ENCODE measurements around the gene GLB1L2.

GLB1L2 gene

DNA sequence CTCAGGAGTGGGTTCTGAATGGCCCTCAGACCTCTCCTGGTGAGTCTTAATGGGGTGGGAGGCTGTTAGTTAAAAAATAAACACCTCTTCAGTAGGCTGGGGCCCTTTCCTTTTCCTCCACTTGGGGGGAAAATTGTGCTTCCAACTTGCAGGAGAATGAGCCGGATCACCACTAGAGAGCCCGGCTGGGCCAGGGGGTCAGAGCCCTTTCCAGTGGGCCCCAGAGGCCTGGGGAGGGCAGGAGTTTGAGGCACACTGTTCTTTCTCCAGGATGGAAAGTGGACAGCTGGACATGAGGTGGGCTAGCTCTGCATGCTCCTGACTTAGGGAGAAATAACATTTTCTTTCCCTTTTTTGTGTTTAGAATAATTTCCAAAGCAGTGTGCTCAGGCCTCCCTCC lies 47.5 kb downstream of the GLB1L2 start:
- Histone ChIP-seq H3K27me3 (replicated peaks in 2 of 5; ENCODE audit: control insufficient read depth in 4 of 5, insufficient read depth in 5 of 5, low read length in 4 of 5) (peaks cover 0 to 13% (median 4%) of the 10 kb centered on the region in 5 experiments), H3K4me3 (ENCODE audit: control insufficient read depth in 1 of 7, extremely low read depth in 1 of 7, insufficient read depth in 4 of 7, low read depth in 2 of 7, low read length in 6 of 7) (no peak overlapping the region), H3K4me1 (ENCODE audit: control extremely low read depth in 1 of 4, control insufficient read depth in 4 of 4, insufficient read depth in 4 of 4, low read length in 3 of 4) (no peaks in the 10 kb centered on the region), H3K36me3 (ENCODE audit: control insufficient read depth in 4 of 4, insufficient read depth in 4 of 4, low read length in 3 of 4) (no peaks in the 10 kb centered on the region), H3K9me3 (ENCODE audit: control extremely low read depth in 1 of 5, control insufficient read depth in 4 of 5, insufficient read depth in 2 of 5, low read depth in 1 of 5, low read length in 4 of 5) (peaks cover 0 to 6% (median 0%) of the 10 kb centered on the region in 5 experiments), H3K27ac (ENCODE audit: insufficient read depth in 1 of 2, low read depth in 1 of 2, low read length in 2 of 2, poor library complexity in 1 of 2, severe bottlenecking in 2 of 2) (no peak overlapping the region)
- POLR2A ChIA-PET: no interaction called here
- DNase-seq: no peak
- CTCF ChIA-PET: no interaction called here
- WGBS (ENCODE audit: insufficient coverage): 100% methylated on average over 2 of the region's 2 CpGs

DNA sequence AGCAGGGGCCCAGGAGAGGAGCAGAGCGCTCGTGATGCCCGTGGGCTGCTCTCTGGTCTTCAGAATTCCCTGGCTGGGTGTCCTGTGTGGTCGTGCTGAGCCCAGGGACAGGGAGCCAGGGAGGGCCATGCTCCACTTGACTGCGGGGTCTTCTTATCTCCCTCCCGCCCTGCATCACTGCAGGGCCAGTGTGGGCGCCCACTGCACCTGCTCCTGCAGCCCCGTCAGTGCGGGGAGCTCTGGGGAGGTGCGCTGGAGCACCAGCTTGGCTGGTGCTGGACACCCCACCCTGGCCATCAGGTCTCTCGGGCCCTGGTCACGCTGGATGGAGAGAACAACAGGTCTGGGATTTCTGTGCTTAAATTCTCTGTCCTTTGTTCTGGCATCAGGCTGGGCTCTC lies 48.4 kb downstream of the GLB1L2 start:
- Histone ChIP-seq H3K4me3 (ENCODE audit: control insufficient read depth in 1 of 7, extremely low read depth in 1 of 7, insufficient read depth in 4 of 7, low read depth in 2 of 7, low read length in 6 of 7) (no peak overlapping the region), H3K4me1 (ENCODE audit: control extremely low read depth in 1 of 4, control insufficient read depth in 4 of 4, insufficient read depth in 4 of 4, low read length in 3 of 4) (no peaks in the 10 kb centered on the region), H3K27me3 (replicated peaks in 2 of 5; ENCODE audit: control insufficient read depth in 4 of 5, insufficient read depth in 5 of 5, low read length in 4 of 5) (peaks cover 0 to 23% (median 4%) of the 10 kb centered on the region in 5 experiments), H3K27ac (ENCODE audit: insufficient read depth in 1 of 2, low read depth in 1 of 2, low read length in 2 of 2, poor library complexity in 1 of 2, severe bottlenecking in 2 of 2) (no peak overlapping the region), H3K36me3 (ENCODE audit: control insufficient read depth in 4 of 4, insufficient read depth in 4 of 4, low read length in 3 of 4) (no peaks in the 10 kb centered on the region), H3K9me3 (ENCODE audit: control extremely low read depth in 1 of 5, control insufficient read depth in 4 of 5, insufficient read depth in 2 of 5, low read depth in 1 of 5, low read length in 4 of 5) (peaks cover 0 to 6% (median 0%) of the 10 kb centered on the region in 5 experiments)
- CTCF ChIA-PET: no interaction called here
- 100% methylated on average over 10 of the region's 12 CpGs for WGBS (ENCODE audit: insufficient coverage)
- DNase-seq: no peak
- POLR2A ChIA-PET: no interaction called here

DNA sequence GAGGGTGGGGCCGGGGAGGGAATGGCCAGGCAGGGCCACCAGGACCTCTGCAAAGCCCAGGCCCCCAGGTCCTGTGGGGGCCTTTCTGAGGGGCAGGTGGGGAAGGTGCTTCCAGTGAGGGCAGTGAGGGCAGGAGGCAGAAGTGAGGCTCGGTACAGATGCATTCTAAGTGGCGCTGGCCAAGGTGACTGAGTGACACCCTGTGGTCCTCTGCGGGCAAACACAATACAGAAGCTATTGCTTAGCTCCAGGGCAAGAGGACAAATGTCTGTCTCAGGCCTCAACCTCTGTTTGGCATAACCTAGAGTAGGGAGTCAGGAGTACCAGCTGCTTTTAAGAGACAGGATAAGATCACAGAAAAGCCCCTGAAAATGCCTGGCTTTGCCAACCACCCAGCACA lies 49.0 kb downstream of the GLB1L2 start:
- 66% methylated on average over 3 of the region's 4 CpGs for WGBS (ENCODE audit: insufficient coverage)
- H3K9me3 ChIP-seq (ENCODE audit: control extremely low read depth in 1 of 5, control insufficient read depth in 4 of 5, insufficient read depth in 2 of 5, low read depth in 1 of 5, low read length in 4 of 5): peaks cover 0 to 6% (median 0%) of the 10 kb centered on the region in 5 experiments
- no peak overlapping the region for H3K27ac ChIP-seq (ENCODE audit: insufficient read depth in 1 of 2, low read depth in 1 of 2, low read length in 2 of 2, poor library complexity in 1 of 2, severe bottlenecking in 2 of 2)
- no peaks in the 10 kb centered on the region for H3K36me3 ChIP-seq (ENCODE audit: control insufficient read depth in 4 of 4, insufficient read depth in 4 of 4, low read length in 3 of 4)
- no peaks in the 10 kb centered on the region for H3K4me1 ChIP-seq (ENCODE audit: control extremely low read depth in 1 of 4, control insufficient read depth in 4 of 4, insufficient read depth in 4 of 4, low read length in 3 of 4)
- no peak for DNase-seq
- ChIA-PET CTCF (no interaction called here), POLR2A (no interaction called here)
- H3K4me3 ChIP-seq (ENCODE audit: control insufficient read depth in 1 of 7, extremely low read depth in 1 of 7, insufficient read depth in 4 of 7, low read depth in 2 of 7, low read length in 6 of 7): no peak overlapping the region
- peaks cover 0 to 29% (median 6%) of the 10 kb centered on the region in 5 experiments for H3K27me3 ChIP-seq (replicated peaks in 2 of 5; ENCODE audit: control insufficient read depth in 4 of 5, insufficient read depth in 5 of 5, low read length in 4 of 5)

DNA sequence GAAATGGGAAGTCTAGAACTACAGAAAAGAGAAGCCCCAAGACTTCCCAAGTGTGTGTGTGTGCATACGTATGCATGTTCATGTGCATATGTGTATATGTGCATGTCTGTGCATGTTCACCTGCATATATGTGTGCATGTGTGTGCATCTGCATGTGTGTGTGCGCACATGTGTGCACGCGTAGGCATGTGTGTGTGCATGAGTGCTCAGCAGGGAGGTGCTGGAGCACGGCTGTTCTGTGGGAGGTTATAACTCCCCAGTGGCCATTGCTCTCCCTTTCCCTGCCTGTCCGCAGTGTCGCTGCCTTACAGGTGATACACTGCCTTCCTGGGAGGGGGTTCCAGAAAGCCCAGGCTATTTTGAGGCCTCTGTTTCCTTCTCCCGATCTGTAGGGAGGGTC lies 50.5 kb downstream of the GLB1L2 start:
- Histone ChIP-seq H3K27ac (ENCODE audit: insufficient read depth in 1 of 2, low read depth in 1 of 2, low read length in 2 of 2, poor library complexity in 1 of 2, severe bottlenecking in 2 of 2) (no peak overlapping the region), H3K9me3 (ENCODE audit: control extremely low read depth in 1 of 5, control insufficient read depth in 4 of 5, insufficient read depth in 2 of 5, low read depth in 1 of 5, low read length in 4 of 5) (peaks cover 0 to 6% (median 0%) of the 10 kb centered on the region in 5 experiments), H3K36me3 (ENCODE audit: control insufficient read depth in 4 of 4, insufficient read depth in 4 of 4, low read length in 3 of 4) (no peaks in the 10 kb centered on the region), H3K27me3 (replicated peaks in 2 of 5; ENCODE audit: control insufficient read depth in 4 of 5, insufficient read depth in 5 of 5, low read length in 4 of 5) (peaks cover 0 to 42% (median 6%) of the 10 kb centered on the region in 5 experiments), H3K4me3 (ENCODE audit: control insufficient read depth in 1 of 7, extremely low read depth in 1 of 7, insufficient read depth in 4 of 7, low read depth in 2 of 7, low read length in 6 of 7) (no peak overlapping the region), H3K4me1 (ENCODE audit: control extremely low read depth in 1 of 4, control insufficient read depth in 4 of 4, insufficient read depth in 4 of 4, low read length in 3 of 4) (no peaks in the 10 kb centered on the region)
- WGBS (ENCODE audit: insufficient coverage): 95% methylated on average over 7 of the region's 8 CpGs
- POLR2A ChIA-PET: no interaction called here
- DNase-seq: no peak
- CTCF ChIA-PET: interaction anchor here (1.1 kb wide), 1 partner anchor 164 kb away, joined by 3 read pairs; no protein-coding TSS in a partner anchor

DNA sequence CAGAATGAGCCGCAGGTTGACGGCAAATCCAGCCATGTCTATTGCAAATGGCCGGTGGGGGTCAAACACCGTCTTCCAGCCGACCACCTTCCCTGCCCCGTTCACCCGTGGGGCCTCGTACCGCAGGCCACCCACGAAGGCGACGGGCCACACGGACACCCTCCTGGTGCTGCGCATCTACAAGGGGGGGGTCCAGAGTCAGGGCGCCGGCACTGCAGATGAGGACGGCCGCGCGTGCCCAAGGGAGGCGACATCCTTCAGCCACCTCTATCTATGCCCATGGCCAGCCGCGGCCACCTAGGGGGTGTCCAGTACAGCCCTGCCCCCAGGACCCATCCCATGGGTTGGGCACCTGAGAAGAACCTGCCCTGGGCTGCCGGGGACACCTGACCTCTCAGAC lies 51.0 kb downstream of the GLB1L2 start:
- Histone ChIP-seq H3K27ac (ENCODE audit: insufficient read depth in 1 of 2, low read depth in 1 of 2, low read length in 2 of 2, poor library complexity in 1 of 2, severe bottlenecking in 2 of 2) (no peak overlapping the region), H3K4me1 (ENCODE audit: control extremely low read depth in 1 of 4, control insufficient read depth in 4 of 4, insufficient read depth in 4 of 4, low read length in 3 of 4) (no peaks in the 10 kb centered on the region), H3K36me3 (ENCODE audit: control insufficient read depth in 4 of 4, insufficient read depth in 4 of 4, low read length in 3 of 4) (no peaks in the 10 kb centered on the region), H3K27me3 (replicated peaks in 2 of 5; ENCODE audit: control insufficient read depth in 4 of 5, insufficient read depth in 5 of 5, low read length in 4 of 5) (peaks cover 0 to 45% (median 6%) of the 10 kb centered on the region in 5 experiments), H3K9me3 (ENCODE audit: control extremely low read depth in 1 of 5, control insufficient read depth in 4 of 5, insufficient read depth in 2 of 5, low read depth in 1 of 5, low read length in 4 of 5) (peaks cover 0 to 2% (median 0%) of the 10 kb centered on the region in 5 experiments), H3K4me3 (ENCODE audit: control insufficient read depth in 1 of 7, extremely low read depth in 1 of 7, insufficient read depth in 4 of 7, low read depth in 2 of 7, low read length in 6 of 7) (no peak overlapping the region)
- ChIA-PET POLR2A (no interaction called here), CTCF (interaction anchor here (1.1 kb wide), 1 partner anchor 165 kb away, joined by 3 read pairs; no protein-coding TSS in a partner anchor)
- WGBS (ENCODE audit: insufficient coverage): 96% methylated on average over 24 of the region's 24 CpGs
- no peak for DNase-seq

DNA sequence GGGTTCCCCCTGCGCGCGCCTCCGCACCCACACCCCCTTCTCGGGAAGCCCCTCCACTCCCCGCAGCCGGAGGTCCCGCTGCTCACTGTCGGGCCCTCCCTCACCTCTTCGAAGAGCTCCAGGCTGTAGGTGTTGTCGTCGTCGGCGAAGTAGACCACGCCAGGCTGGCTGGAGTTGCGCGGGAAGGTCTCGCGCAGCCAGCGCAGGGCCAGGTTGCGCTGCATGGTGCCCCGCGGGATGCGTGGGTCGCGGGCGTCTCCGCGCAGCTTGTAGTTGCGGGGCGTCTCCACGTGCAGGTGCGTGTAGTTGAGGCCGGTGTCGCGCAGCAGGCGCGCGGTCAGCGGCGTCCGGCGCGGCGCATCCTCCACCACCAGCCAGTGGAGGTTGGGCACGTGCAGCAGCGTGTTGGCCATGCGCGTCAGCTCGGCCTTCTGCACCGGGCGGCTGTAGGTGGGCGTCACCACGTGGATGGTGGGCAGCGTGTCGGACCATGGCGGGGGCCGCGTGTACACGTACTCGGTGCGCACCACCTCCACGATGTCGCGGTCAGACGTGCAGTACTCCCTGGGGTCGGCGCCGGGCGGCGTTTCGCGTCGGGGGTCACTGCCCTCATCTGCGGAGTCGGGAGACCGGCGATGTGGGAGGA lies 51.9 kb downstream of the GLB1L2 start:
- DNase-seq: no peak
- ChIA-PET CTCF (no interaction called here), POLR2A (no interaction called here)
- peaks cover 0 to 2% (median 0%) of the 10 kb centered on the region in 5 experiments for H3K9me3 ChIP-seq (ENCODE audit: control extremely low read depth in 1 of 5, control insufficient read depth in 4 of 5, insufficient read depth in 2 of 5, low read depth in 1 of 5, low read length in 4 of 5)
- H3K4me3 ChIP-seq (ENCODE audit: control insufficient read depth in 1 of 7, extremely low read depth in 1 of 7, insufficient read depth in 4 of 7, low read depth in 2 of 7, low read length in 6 of 7): no peak overlapping the region
- WGBS (ENCODE audit: insufficient coverage): 93% methylated on average over 76 of the region's 78 CpGs
- H3K36me3 ChIP-seq (ENCODE audit: control insufficient read depth in 4 of 4, insufficient read depth in 4 of 4, low read length in 3 of 4): no peaks in the 10 kb centered on the region
- no peaks in the 10 kb centered on the region for H3K4me1 ChIP-seq (ENCODE audit: control extremely low read depth in 1 of 4, control insufficient read depth in 4 of 4, insufficient read depth in 4 of 4, low read length in 3 of 4)
- no peak overlapping the region for H3K27ac ChIP-seq (ENCODE audit: insufficient read depth in 1 of 2, low read depth in 1 of 2, low read length in 2 of 2, poor library complexity in 1 of 2, severe bottlenecking in 2 of 2)
- H3K27me3 ChIP-seq (replicated peaks in 2 of 5; ENCODE audit: control insufficient read depth in 4 of 5, insufficient read depth in 5 of 5, low read length in 4 of 5): peaks cover 0 to 45% (median 6%) of the 10 kb centered on the region in 5 experiments

DNA sequence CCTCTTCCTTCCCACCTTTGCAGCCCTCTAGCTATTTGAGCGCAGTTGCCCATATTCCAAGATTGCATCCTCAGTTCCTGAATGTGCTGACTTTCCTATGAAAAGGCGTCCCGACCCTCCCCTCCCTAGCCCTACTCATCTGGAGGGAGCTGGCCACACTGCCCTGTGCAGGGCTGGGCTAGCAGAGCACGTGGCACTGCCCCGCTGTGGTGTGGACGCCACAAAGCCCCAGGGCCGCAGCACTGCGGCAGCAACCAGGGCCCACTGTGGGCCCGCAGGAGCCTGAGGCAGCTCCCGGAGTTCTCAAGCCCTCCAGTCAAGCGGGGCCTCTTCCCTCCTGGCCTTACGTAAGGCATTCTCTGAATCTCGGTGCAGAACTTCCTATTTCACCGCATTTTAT lies 52.6 kb downstream of the GLB1L2 start:
- Histone ChIP-seq H3K4me1 (ENCODE audit: control extremely low read depth in 1 of 4, control insufficient read depth in 4 of 4, insufficient read depth in 4 of 4, low read length in 3 of 4) (no peaks in the 10 kb centered on the region), H3K27ac (ENCODE audit: insufficient read depth in 1 of 2, low read depth in 1 of 2, low read length in 2 of 2, poor library complexity in 1 of 2, severe bottlenecking in 2 of 2) (no peak overlapping the region), H3K4me3 (ENCODE audit: control insufficient read depth in 1 of 7, extremely low read depth in 1 of 7, insufficient read depth in 4 of 7, low read depth in 2 of 7, low read length in 6 of 7) (no peak overlapping the region), H3K36me3 (ENCODE audit: control insufficient read depth in 4 of 4, insufficient read depth in 4 of 4, low read length in 3 of 4) (no peaks in the 10 kb centered on the region), H3K27me3 (replicated peaks in 2 of 5; ENCODE audit: control insufficient read depth in 4 of 5, insufficient read depth in 5 of 5, low read length in 4 of 5) (peaks cover 0 to 45% (median 6%) of the 10 kb centered on the region in 5 experiments), H3K9me3 (ENCODE audit: control extremely low read depth in 1 of 5, control insufficient read depth in 4 of 5, insufficient read depth in 2 of 5, low read depth in 1 of 5, low read length in 4 of 5) (no peaks in the 10 kb centered on the region)
- POLR2A ChIA-PET: no interaction called here
- DNase-seq: no peak
- 45% methylated on average over 14 of the region's 14 CpGs for WGBS (ENCODE audit: insufficient coverage)
- CTCF ChIA-PET: no interaction called here

All from common myeloid progenitor, CD34-positive (primary cell).